Loucy (cell line): ENCODE results near the gene PDE3B.

ENCODE experiments used
- CTCF ChIP-seq: fragments of 200-600 bp; sonication (generic); conservative IDR thresholded peaks from 2 replicates; pipeline ENCODE4 v1.5.1; 2014; ENCODE audit warnings: mild to moderate bottlenecking, antibody characterized with exemption, low read length
- EZH2phosphoT487 ChIP-seq: fragments of 200-600 bp; IDR thresholded peaks from 2 replicates; pipeline ENCODE4 v1.6.1; 2018; ENCODE audit warnings: antibody characterized with exemption, mild to moderate bottlenecking, moderate library complexity, borderline replicate concordance

GRCh38 chr11:14821031-14821430, 177.4 kb downstream of the PDE3B start:
- TF ChIP-seq CTCF (no peak), EZH2phosphoT487 (no peak)
